ENCODE data around the gene CD2. TPM values are rescaled to one million over a fixed set of nuclear protein-coding genes. Genes with fewer than 3 reads are reported as not detected.
"Not testable (repeated sequence)": the region's sequence is repeated elsewhere in the genome, so short reads cannot be mapped to it uniquely, and the experiment has no call there.

The CD2 gene
- polyA plus RNA-seq, 12 donors: 0.21 to 3.1 (median 0.32) TPM; not detected in 3

GRCh38 chr1:116758456-116758815 is 4.2 kb downstream of the CD2 start:
- DNase-seq: not testable (repeated sequence)

DNA sequence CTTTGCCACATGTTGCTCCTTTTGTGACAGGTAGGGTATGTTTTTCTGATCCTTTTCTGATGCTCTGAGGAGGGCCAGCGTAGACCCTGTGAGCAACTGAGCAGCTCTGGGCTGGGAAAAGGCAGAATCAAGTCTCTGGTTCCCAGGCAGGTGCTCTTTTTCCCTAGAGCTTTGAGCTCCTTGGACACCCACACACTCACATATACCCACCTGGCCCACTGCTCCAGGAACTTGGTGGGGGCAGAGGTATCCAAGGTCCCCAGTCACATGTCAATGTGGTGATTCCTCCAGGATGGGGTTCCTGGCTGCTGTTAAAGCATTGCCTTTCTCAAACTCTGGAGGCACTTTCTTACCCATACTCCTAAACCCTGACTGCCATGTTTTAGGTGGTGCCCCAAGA is 5.4 kb downstream of the CD2 start:
- no peak for DNase-seq

DNA sequence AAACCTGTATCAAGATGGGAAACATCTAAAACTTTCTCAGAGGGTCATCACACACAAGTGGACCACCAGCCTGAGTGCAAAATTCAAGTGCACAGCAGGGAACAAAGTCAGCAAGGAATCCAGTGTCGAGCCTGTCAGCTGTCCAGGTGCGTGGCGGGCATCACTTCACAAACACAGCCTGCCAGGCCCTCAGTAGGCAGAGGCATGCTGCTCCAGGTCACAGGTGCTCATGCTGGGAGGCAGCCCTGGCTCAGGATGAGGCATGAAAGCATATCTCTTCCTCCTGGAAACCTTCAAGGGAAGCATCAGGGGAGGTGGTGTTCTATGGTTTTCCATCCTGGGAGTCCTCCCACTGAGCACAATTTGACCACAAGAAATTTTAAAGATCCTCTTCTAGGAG is 6.3 kb downstream of the CD2 start:
- no peak for DNase-seq

GRCh38 chr1:116760996-116761665 is 6.9 kb downstream of the CD2 start:
- DNase-seq: no peak

DNA sequence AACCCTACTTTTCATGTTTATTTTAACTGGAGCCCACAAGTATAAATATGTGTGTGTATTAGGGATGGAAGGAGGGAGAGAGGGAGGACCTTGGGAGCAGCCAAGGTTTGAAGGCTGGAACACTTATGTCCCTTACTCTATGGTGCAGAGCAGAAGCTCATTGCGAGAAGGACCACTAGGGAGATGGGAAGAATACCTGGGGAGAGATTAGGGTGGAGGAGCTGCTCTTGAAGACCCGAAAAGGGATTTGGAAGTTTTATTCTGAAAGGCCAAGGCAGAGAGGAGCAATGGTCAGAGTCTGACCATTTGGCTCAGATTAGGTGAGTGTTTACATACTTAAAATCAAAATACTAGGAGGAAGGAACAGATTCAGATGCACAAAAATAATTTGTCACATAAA is 8.1 kb downstream of the CD2 start:
- no peak for DNase-seq

DNA sequence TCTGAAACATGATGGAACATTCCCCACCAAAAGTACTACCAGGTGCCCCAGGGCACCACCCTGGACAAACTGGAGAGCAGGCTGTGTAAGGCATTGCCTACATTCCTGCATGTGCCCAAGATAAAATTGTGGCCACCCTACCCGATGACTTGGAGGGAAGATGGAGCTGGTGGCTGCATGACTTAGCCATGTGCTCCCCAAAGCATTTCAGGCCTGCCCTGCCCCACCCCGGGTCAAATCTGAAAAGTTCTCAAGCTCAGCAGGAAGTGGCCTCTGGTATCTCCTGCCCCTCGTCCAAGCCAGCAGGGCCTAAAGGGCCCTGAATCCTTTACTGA is 8.5 kb downstream of the CD2 start:
- DNase-seq: no peak

- peak; percentile 56 for DNase-seq
Observed at GRCh38 chr1:116763116-116763786, 9.0 kb downstream of the CD2 start.

GRCh38 chr1:116763787-116764465 is 9.7 kb downstream of the CD2 start:
- no peak for DNase-seq

- DNase-seq: no peak
Observed at GRCh38 chr1:116764466-116764898, 10.3 kb downstream of the CD2 start.

DNA sequence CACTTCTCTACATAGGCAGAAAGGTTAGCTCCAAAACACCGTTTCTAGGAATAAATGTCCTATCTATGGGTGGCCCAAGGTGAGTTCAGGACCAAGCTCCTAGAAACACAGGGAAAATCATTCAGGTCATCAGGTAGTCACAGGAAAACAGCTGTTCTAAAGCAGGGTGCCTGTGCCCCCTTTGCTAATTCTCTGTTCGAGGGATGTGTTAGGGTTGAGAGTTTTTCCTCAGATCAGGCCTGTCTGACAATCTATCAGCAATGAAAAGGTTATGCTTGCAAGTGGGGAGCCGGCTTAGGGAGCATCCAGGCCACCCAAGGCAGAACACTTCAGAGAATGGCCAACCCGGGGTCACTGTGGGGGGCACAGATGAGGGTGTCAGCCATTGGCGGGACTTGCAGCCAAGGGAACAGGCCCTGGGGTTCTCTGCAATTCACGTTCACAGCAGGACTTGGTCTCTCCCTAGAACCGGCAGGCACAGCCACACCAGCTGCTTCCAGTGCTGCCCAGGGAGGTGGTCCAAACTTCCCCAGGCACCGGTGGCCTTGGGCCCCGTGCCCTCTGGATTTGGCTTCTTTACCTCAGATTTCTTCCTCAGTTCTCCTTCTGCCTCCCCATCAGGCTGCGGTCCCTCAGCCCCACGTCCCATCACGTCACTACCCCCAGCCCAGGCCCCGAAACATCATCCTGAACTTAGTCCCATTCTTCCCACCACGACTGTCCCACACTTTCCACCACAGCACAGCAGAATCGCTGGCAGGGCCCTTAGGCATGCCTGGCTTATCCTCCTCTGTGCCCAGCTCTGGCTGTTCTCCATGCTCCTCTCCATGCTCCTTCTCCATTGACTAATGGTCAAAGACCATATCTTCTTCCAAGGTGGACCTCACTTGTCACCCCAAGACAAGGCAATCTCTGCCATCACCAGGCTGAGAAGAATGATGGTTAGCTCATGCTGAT is 11.0 kb downstream of the CD2 start:
- DNase-seq: no peak

GRCh38 chr1:116765962-116766361 is 11.7 kb downstream of the CD2 start:
- DNase-seq: no peak

- no peak for DNase-seq
Observed at GRCh38 chr1:116766616-116767469, 12.6 kb downstream of the CD2 start.

- DNase-seq: no peak
Observed at GRCh38 chr1:116767782-116768382, 13.7 kb downstream of the CD2 start.

DNA sequence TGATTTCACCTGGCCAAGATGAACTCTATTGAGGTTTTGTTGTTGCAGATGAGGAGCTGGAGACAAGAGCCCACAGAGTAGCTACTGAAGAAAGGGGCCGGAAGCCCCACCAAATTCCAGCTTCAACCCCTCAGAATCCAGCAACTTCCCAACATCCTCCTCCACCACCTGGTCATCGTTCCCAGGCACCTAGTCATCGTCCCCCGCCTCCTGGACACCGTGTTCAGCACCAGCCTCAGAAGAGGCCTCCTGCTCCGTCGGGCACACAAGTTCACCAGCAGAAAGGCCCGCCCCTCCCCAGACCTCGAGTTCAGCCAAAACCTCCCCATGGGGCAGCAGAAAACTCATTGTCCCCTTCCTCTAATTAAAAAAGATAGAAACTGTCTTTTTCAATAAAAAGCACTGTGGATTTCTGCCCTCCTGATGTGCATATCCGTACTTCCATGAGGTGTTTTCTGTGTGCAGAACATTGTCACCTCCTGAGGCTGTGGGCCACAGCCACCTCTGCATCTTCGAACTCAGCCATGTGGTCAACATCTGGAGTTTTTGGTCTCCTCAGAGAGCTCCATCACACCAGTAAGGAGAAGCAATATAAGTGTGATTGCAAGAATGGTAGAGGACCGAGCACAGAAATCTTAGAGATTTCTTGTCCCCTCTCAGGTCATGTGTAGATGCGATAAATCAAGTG is 14.3 kb downstream of the CD2 start:
- DNase-seq: no peak

- no peak for DNase-seq
Observed at GRCh38 chr1:116769104-116769452, 14.8 kb downstream of the CD2 start.

- no peak for DNase-seq
Observed at GRCh38 chr1:116769561-116769977, 15.3 kb downstream of the CD2 start.

- DNase-seq: no peak
Observed at GRCh38 chr1:116769994-116770393, 15.8 kb downstream of the CD2 start.

DNA sequence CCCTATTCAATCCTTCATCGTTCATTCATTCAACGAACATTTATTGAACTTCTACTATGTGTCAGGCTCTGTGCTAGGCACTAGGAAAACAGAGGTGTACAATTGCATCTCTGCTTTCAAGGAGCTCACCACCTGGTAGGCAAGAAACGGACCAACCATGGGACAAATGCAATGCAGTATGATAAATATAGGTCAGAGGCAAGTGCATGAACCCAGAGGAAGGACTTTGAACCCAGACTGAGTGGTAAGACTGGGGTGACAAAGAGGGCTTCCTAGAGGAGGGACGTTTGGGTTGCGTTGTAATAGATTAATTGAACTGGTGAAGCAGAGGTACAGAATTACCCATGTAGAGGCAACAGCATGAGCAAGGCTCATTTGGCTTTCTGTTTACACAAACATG is 16.4 kb downstream of the CD2 start:
- DNase-seq: no peak

DNA sequence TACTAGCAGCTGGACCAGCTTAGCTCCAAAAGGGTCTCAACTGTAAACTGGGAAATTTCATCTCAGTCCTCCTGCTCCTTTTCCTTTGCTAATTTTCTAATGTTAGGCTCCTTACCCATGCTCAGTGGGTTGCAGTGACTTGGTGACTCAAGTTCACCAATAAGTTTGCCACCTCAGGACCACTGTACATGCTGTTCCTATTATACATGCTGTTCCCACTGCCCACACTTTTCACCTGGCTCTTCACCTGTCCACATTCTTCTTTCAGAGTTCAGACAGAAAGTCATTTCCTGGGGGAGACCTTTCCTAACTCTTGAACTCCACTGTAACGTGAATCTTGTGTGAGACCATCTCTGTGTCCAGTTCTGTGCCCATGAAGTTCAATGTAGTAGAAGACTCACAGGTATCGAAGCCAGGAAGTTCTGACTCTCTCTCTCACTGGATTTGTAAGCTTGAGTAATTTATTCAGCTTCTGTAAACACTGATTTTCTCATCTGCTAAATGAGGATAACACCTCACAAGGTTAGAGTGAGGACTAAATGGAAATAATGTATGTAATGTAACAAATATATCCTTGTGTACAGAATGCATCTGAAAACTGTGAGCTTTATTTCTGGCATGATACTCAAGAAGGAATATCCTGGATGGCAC is 17.9 kb downstream of the CD2 start:
- DNase-seq: no peak

DNA sequence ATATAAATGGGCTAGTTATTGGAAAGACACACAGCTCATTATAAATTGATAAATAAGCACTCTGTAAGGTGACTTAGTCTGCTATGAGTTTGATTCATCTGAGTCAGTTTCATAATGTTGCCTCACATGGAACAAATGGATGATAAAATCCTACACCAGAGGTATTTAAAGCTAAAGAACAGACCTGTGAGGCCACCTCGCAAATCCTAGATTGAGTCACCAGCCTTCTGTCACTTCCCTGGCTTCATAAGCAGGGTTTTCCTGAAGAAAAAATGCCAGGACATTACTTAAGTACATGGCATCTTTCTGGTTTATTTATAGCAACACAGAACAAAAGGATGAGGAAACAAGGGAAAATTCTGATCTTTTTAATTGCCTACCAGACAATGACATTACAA is 18.4 kb downstream of the CD2 start:
- DNase-seq: no peak

Measured in muscle of arm (tissue), 12 donors.